ENCODE results near the gene LRRK2. TPM values are rescaled to one million over a fixed set of nuclear protein-coding genes. Genes with fewer than 3 reads are reported as not detected.
A peak's percentile ranks its signal among the peaks of the same experiment; 100 is the strongest.

LRRK2 gene
- polyA plus RNA-seq, 4 donors = 0.22 to 1.7 (median 0.99) TPM

- DNase-seq (no peak), FAIRE-seq (no peak)
- 71 to 76% (median 71%) methylated on average over 2 of the region's 2 CpGs for WGBS, 3 donors
- Histone ChIP-seq H3K27me3 (ENCODE audit: control insufficient read depth in 3 of 3, insufficient read depth in 3 of 3, low read length in 3 of 3) (peaks cover 0 to 18% (median 0%) of the 10 kb centered on the region in 3 donors), H3K36me3 (ENCODE audit: control insufficient read depth in 3 of 3, insufficient read depth in 2 of 3, low read depth in 1 of 3, low read length in 3 of 3) (no peaks in the 10 kb centered on the region), H3K4me1 (ENCODE audit: control insufficient read depth in 3 of 3, insufficient read depth in 2 of 3, low read depth in 1 of 3, low read length in 2 of 3) (no peaks in the 10 kb centered on the region), H3K4me3 (ENCODE audit: low read depth in 1 of 3, low read length in 3 of 3) (no peak overlapping the region), H3K9me3 (ENCODE audit: control insufficient read depth in 2 of 2, insufficient read depth in 1 of 2, low read depth in 1 of 2, low read length in 1 of 2) (no peaks in the 10 kb centered on the region), H3K27ac (ENCODE audit: low read depth in 1 of 3, low read length in 2 of 3) (no peak overlapping the region)
Measured at GRCh38 chr12:40222247-40222646, 2.5 kb upstream of the LRRK2 start.

GRCh38 chr12:40223646-40224045 lies 1.2 kb upstream of the LRRK2 start:
- H3K27ac ChIP-seq (ENCODE audit: low read depth in 1 of 3, low read length in 2 of 3) = no peak overlapping the region
- FAIRE-seq = no peak

GRCh38 chr12:40225337-40225983 lies 663 bp downstream of the LRRK2 start:
- H3K27ac ChIP-seq (ENCODE audit: low read depth in 1 of 3, low read length in 2 of 3) = peak overlapping the region in 1 of 3 donors; percentile 92
- 44 to 53% (median 51%) methylated on average over 12 of the region's 12 CpGs for WGBS, 3 donors
- no peaks in the 10 kb centered on the region for H3K36me3 ChIP-seq (ENCODE audit: control insufficient read depth in 3 of 3, insufficient read depth in 2 of 3, low read depth in 1 of 3, low read length in 3 of 3)
- FAIRE-seq (no peak), DNase-seq (no peak)
- H3K27me3 ChIP-seq (ENCODE audit: control insufficient read depth in 3 of 3, insufficient read depth in 3 of 3, low read length in 3 of 3) = peaks cover 0 to 18% (median 0%) of the 10 kb centered on the region in 3 donors
- no peaks in the 10 kb centered on the region for H3K4me1 ChIP-seq (ENCODE audit: control insufficient read depth in 3 of 3, insufficient read depth in 2 of 3, low read depth in 1 of 3, low read length in 2 of 3)
- peaks cover 0 to 3% of the 10 kb centered on the region in 2 donors for H3K9me3 ChIP-seq (ENCODE audit: control insufficient read depth in 2 of 2, insufficient read depth in 1 of 2, low read depth in 1 of 2, low read length in 1 of 2)
- H3K4me3 ChIP-seq (ENCODE audit: low read depth in 1 of 3, low read length in 3 of 3) = peak overlapping the region; percentile 46 to 54 (median 51)

More at GRCh38 chr12:40223646-40224045, 1.2 kb upstream of the LRRK2 start:
- Histone ChIP-seq H3K9me3 (ENCODE audit: control insufficient read depth in 2 of 2, insufficient read depth in 1 of 2, low read depth in 1 of 2, low read length in 1 of 2) (peaks cover 0 to 3% of the 10 kb centered on the region in 2 donors), H3K4me1 (ENCODE audit: control insufficient read depth in 3 of 3, insufficient read depth in 2 of 3, low read depth in 1 of 3, low read length in 2 of 3) (no peaks in the 10 kb centered on the region), H3K4me3 (ENCODE audit: low read depth in 1 of 3, low read length in 3 of 3) (no peak overlapping the region), H3K36me3 (ENCODE audit: control insufficient read depth in 3 of 3, insufficient read depth in 2 of 3, low read depth in 1 of 3, low read length in 3 of 3) (no peaks in the 10 kb centered on the region), H3K27me3 (ENCODE audit: control insufficient read depth in 3 of 3, insufficient read depth in 3 of 3, low read length in 3 of 3) (peaks cover 0 to 18% (median 0%) of the 10 kb centered on the region in 3 donors)
- DNase-seq = no peak

- no peak for FAIRE-seq
Measured at GRCh38 chr12:40225984-40226602, 1.3 kb downstream of the LRRK2 start.

DNA sequence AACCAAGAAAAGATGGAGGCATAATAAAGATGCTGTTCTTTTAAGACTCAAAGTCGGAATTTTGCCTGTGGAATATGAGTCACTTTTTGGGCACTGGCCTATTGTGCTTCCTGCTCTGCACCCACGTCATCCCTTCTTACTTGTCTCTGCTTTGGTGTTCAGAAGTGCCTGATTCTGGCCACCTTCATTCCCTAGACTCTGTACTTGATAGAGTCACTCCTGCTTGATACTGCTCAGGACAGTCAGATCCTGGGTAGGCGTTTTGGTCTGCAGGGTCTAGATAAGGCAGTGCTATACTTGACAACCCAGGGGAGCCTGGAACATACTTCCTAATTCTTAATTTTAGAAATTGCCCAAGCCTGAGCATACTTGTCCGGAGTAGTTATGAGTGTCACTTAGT lies 1.9 kb downstream of the LRRK2 start:
- H3K4me3 ChIP-seq (ENCODE audit: low read depth in 1 of 3, low read length in 3 of 3) = no peak overlapping the region
- FAIRE-seq (no peak), DNase-seq (no peak)
- H3K27me3 ChIP-seq (ENCODE audit: control insufficient read depth in 3 of 3, insufficient read depth in 3 of 3, low read length in 3 of 3) = peaks cover 0 to 18% (median 0%) of the 10 kb centered on the region in 3 donors
- no peaks in the 10 kb centered on the region for H3K36me3 ChIP-seq (ENCODE audit: control insufficient read depth in 3 of 3, insufficient read depth in 2 of 3, low read depth in 1 of 3, low read length in 3 of 3)
- H3K27ac ChIP-seq (ENCODE audit: low read depth in 1 of 3, low read length in 2 of 3) = peak overlapping the region in 1 of 3 donors; percentile 77
- H3K4me1 ChIP-seq (ENCODE audit: control insufficient read depth in 3 of 3, insufficient read depth in 2 of 3, low read depth in 1 of 3, low read length in 2 of 3) = no peaks in the 10 kb centered on the region
- 52 to 60% (median 59%) methylated on average over 4 of the region's 4 CpGs for WGBS, 3 donors
- H3K9me3 ChIP-seq (ENCODE audit: control insufficient read depth in 2 of 2, insufficient read depth in 1 of 2, low read depth in 1 of 2, low read length in 1 of 2) = peaks cover 0 to 3% of the 10 kb centered on the region in 2 donors

More at GRCh38 chr12:40225984-40226602, 1.3 kb downstream of the LRRK2 start:
- DNase-seq = peak in 1 of 2 donors; percentile 9
- no peak overlapping the region for H3K4me3 ChIP-seq (ENCODE audit: low read depth in 1 of 3, low read length in 3 of 3)
- no peaks in the 10 kb centered on the region for H3K4me1 ChIP-seq (ENCODE audit: control insufficient read depth in 3 of 3, insufficient read depth in 2 of 3, low read depth in 1 of 3, low read length in 2 of 3)
- H3K27me3 ChIP-seq (ENCODE audit: control insufficient read depth in 3 of 3, insufficient read depth in 3 of 3, low read length in 3 of 3) = peaks cover 0 to 18% (median 0%) of the 10 kb centered on the region in 3 donors
- peaks cover 0 to 3% of the 10 kb centered on the region in 2 donors for H3K9me3 ChIP-seq (ENCODE audit: control insufficient read depth in 2 of 2, insufficient read depth in 1 of 2, low read depth in 1 of 2, low read length in 1 of 2)
- WGBS, 3 donors = 5 to 24% (median 18%) methylated on average over 1 of the region's 1 CpG
- H3K27ac ChIP-seq (ENCODE audit: low read depth in 1 of 3, low read length in 2 of 3) = peak overlapping the region in 1 of 3 donors; percentile 27
- no peaks in the 10 kb centered on the region for H3K36me3 ChIP-seq (ENCODE audit: control insufficient read depth in 3 of 3, insufficient read depth in 2 of 3, low read depth in 1 of 3, low read length in 3 of 3)

DNA sequence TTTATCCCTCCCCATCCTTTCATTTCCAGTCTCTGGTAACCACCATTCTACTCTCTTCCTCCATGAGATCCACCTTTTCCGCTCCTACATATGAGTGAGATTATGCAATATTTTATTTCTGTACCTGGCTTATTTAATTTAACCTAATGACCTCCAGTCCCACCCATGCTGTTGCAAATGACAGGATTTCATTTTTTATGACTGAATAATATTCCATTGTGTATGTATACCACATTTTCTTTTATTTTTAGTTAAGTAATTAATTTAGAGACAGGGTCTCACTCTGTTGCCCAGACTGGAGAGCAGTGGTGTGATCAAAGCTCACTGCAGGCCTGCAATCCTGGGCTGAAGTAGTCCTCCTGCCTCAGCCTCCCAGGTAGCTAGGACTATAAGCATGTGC lies 2.6 kb downstream of the LRRK2 start:
- FAIRE-seq (no peak), DNase-seq (no peak)
- Histone ChIP-seq H3K9me3 (ENCODE audit: control insufficient read depth in 2 of 2, insufficient read depth in 1 of 2, low read depth in 1 of 2, low read length in 1 of 2) (peaks cover 0 to 3% of the 10 kb centered on the region in 2 donors), H3K4me1 (ENCODE audit: control insufficient read depth in 3 of 3, insufficient read depth in 2 of 3, low read depth in 1 of 3, low read length in 2 of 3) (no peaks in the 10 kb centered on the region), H3K36me3 (ENCODE audit: control insufficient read depth in 3 of 3, insufficient read depth in 2 of 3, low read depth in 1 of 3, low read length in 3 of 3) (no peaks in the 10 kb centered on the region), H3K27me3 (ENCODE audit: control insufficient read depth in 3 of 3, insufficient read depth in 3 of 3, low read length in 3 of 3) (peaks cover 0 to 18% (median 0%) of the 10 kb centered on the region in 3 donors), H3K27ac (ENCODE audit: low read depth in 1 of 3, low read length in 2 of 3) (no peak overlapping the region), H3K4me3 (ENCODE audit: low read depth in 1 of 3, low read length in 3 of 3) (no peak overlapping the region)
- 85 to 96% (median 95%) methylated on average over 1 of the region's 1 CpG for WGBS, 3 donors

- Histone ChIP-seq H3K4me3 (ENCODE audit: low read depth in 1 of 3, low read length in 3 of 3) (no peak overlapping the region), H3K4me1 (ENCODE audit: control insufficient read depth in 3 of 3, insufficient read depth in 2 of 3, low read depth in 1 of 3, low read length in 2 of 3) (no peaks in the 10 kb centered on the region), H3K36me3 (ENCODE audit: control insufficient read depth in 3 of 3, insufficient read depth in 2 of 3, low read depth in 1 of 3, low read length in 3 of 3) (no peaks in the 10 kb centered on the region), H3K9me3 (ENCODE audit: control insufficient read depth in 2 of 2, insufficient read depth in 1 of 2, low read depth in 1 of 2, low read length in 1 of 2) (peaks cover 0 to 3% of the 10 kb centered on the region in 2 donors), H3K27me3 (ENCODE audit: control insufficient read depth in 3 of 3, insufficient read depth in 3 of 3, low read length in 3 of 3) (peaks cover 0 to 18% (median 0%) of the 10 kb centered on the region in 3 donors), H3K27ac (ENCODE audit: low read depth in 1 of 3, low read length in 2 of 3) (no peak overlapping the region)
- no peak for FAIRE-seq
- DNase-seq = no peak
- 83 to 90% (median 86%) methylated on average over 3 of the region's 3 CpGs for WGBS, 3 donors
Measured at GRCh38 chr12:40228727-40229126, 3.9 kb downstream of the LRRK2 start.

- H3K4me1 ChIP-seq (ENCODE audit: control insufficient read depth in 3 of 3, insufficient read depth in 2 of 3, low read depth in 1 of 3, low read length in 2 of 3) = no peaks in the 10 kb centered on the region
- peaks cover 0 to 11% (median 0%) of the 10 kb centered on the region in 3 donors for H3K27me3 ChIP-seq (ENCODE audit: control insufficient read depth in 3 of 3, insufficient read depth in 3 of 3, low read length in 3 of 3)
- FAIRE-seq = no peak
- no peaks in the 10 kb centered on the region for H3K36me3 ChIP-seq (ENCODE audit: control insufficient read depth in 3 of 3, insufficient read depth in 2 of 3, low read depth in 1 of 3, low read length in 3 of 3)
- no peak for DNase-seq
- no peak overlapping the region for H3K27ac ChIP-seq (ENCODE audit: low read depth in 1 of 3, low read length in 2 of 3)
- H3K4me3 ChIP-seq (ENCODE audit: low read depth in 1 of 3, low read length in 3 of 3) = no peak overlapping the region
- peaks cover 0 to 3% of the 10 kb centered on the region in 2 donors for H3K9me3 ChIP-seq (ENCODE audit: control insufficient read depth in 2 of 2, insufficient read depth in 1 of 2, low read depth in 1 of 2, low read length in 1 of 2)
- 37 to 66% (median 58%) methylated on average over 10 of the region's 10 CpGs for WGBS, 3 donors
Measured at GRCh38 chr12:40229690-40230651, 5.2 kb downstream of the LRRK2 start.
